HCT116 (cell line): ENCODE results near the gene AUTS2. TPM values are rescaled to one million over a fixed set of nuclear protein-coding genes. Genes with fewer than 3 reads are reported as not detected.

Experiments used
- ATAC-seq: fragments of 200-7000 bp; cut with Tn5 transposase; 2 replicates; pipeline ENCODE4 v1.9.1; 2020; ENCODE audit warnings: mild to moderate bottlenecking, moderate library complexity
- BruUV-seq: library from RNA; stranded (reverse); fragments of 400-500 nt; replicated peaks from 2 replicates; lab custom pipeline; 2021; lab: Mats Ljungman, UMichigan
- CTCF ChIA-PET: fragments of 300-600 bp; sonication (Branson Sonifier 250); formaldehyde crosslinking; loops from one replicate; lab custom pipeline; 2021; ENCODE audit warnings: antibody characterized with exemption; lab: Charles Lee
- POLR2A ChIA-PET: fragments of 300-600, 350-600 bp; sonication (Branson Sonifier 250); formaldehyde crosslinking; loops from one replicate; lab custom pipeline; 2021; ENCODE audit warnings: antibody characterized with exemption; lab: Charles Lee
- RAD21 ChIA-PET, 2 experiments: fragments of 300-600 bp; sonication (Branson Sonifier 250); formaldehyde crosslinking; loops; one replicate each; lab custom pipeline; 2023; ENCODE audit warnings: low total read pairs in 2 of 2; ENCODE audit not compliant: uncharacterized antibody in 2 of 2, unreplicated experiment in 2 of 2, low non-redundant PET in 1 of 2; lab: Charles Lee
- DNase-seq: peaks from one replicate; pipeline ENCODE4 v3.0.0-alpha.2; 2010; ENCODE audit warnings: low read depth, low spot score
- H2AFZ ChIP-seq: fragments of 200-600 bp; shearing (Covaris generic), sonication (generic); 2 replicates; pipeline ENCODE4 v1.6.1; 2017; ENCODE audit warnings: low read depth, mixed run types, mixed read lengths, antibody characterized with exemption, low read length; ENCODE audit not compliant: poor library complexity, severe bottlenecking
- H3K27ac ChIP-seq: 2 replicates; pipeline ENCODE4 v1.5.1; 2012; ENCODE audit warnings: low read depth, low read length
- H3K27me3 ChIP-seq: fragments of 200-600 bp; sonication (generic); 2 replicates; pipeline ENCODE4 v1.6.1; 2016; ENCODE audit warnings: mixed run types, low read length, mixed read lengths; ENCODE audit not compliant: insufficient read depth
- H3K36me3 ChIP-seq, 2 experiments: fragments of 200-500 bp in 1 of 2; fragments of 200-600 bp in 1 of 2; sonication (Bioruptor generic) in 1 of 2; sonication (generic) in 1 of 2; 2 replicates each; pipeline versions ENCODE4 v1.5.1 to v1.6.1; 2014 to 2016; ENCODE audit warnings: low read length in 2 of 2, inconsistent platforms in 1 of 2, mixed read lengths in 1 of 2, mixed run types in 1 of 2; ENCODE audit not compliant: insufficient read depth in 2 of 2, control insufficient read depth in 1 of 2
- H3K4me1 ChIP-seq, 2 experiments: fragments of 200-600 bp in 1 of 2; sonication (generic) in 1 of 2; 2 replicates each; pipeline versions ENCODE4 v1.5.1 to v1.6.1; 2012 to 2017; ENCODE audit warnings: low read length in 2 of 2, inconsistent platforms in 1 of 2, mild to moderate bottlenecking in 1 of 2, mixed read lengths in 1 of 2, mixed run types in 1 of 2, moderate library complexity in 1 of 2; ENCODE audit not compliant: insufficient read depth in 2 of 2, control insufficient read depth in 1 of 2
- H3K4me2 ChIP-seq: fragments of 200-600 bp; sonication (generic); 2 replicates; pipeline ENCODE4 v1.6.1; 2017; ENCODE audit warnings: mixed run types, low read length, mixed read lengths
- H3K4me3 ChIP-seq, 2 experiments: fragments of 200-600 bp in 1 of 2; sonication (generic) in 1 of 2; replicated peaks in 1 of 2; 2 replicates each; pipeline ENCODE4 v1.5.1; 2011 to 2016; ENCODE audit warnings: low read length in 2 of 2, control low read depth in 1 of 2, low read depth in 1 of 2, mild to moderate bottlenecking in 1 of 2, mixed read lengths in 1 of 2, mixed run types in 1 of 2
- H3K79me2 ChIP-seq: fragments of 200-600 bp; sonication (generic); 2 replicates; pipeline ENCODE4 v1.6.1; 2017; ENCODE audit warnings: mild to moderate bottlenecking, mixed run types, low read length, moderate library complexity, mixed read lengths; ENCODE audit not compliant: insufficient read depth
- H3K9ac ChIP-seq: fragments of 200-600 bp; sonication (generic); 2 replicates; pipeline ENCODE4 v1.6.1; 2016; ENCODE audit warnings: low read length, mixed read lengths
- H3K9me2 ChIP-seq: fragments of 200-600 bp; sonication (generic), shearing (Covaris generic); 2 replicates; pipeline ENCODE4 v1.6.1; 2017; ENCODE audit warnings: mixed run types, mild to moderate bottlenecking, moderate library complexity; ENCODE audit not compliant: insufficient read depth
- H3K9me3 ChIP-seq, 2 experiments: fragments of 200-500 bp in 1 of 2; fragments of 200-600 bp in 1 of 2; sonication (Bioruptor generic) in 1 of 2; sonication (generic) in 1 of 2; 2 replicates each; pipeline ENCODE4 v1.6.1; 2014 to 2017; ENCODE audit warnings: low read length in 2 of 2, mixed read lengths in 2 of 2, inconsistent platforms in 1 of 2, low read depth in 1 of 2, mild to moderate bottlenecking in 1 of 2, mixed run types in 1 of 2, moderate library complexity in 1 of 2; ENCODE audit not compliant: control insufficient read depth in 1 of 2, insufficient read depth in 1 of 2
- H4K20me1 ChIP-seq: fragments of 200-600 bp; sonication (generic), shearing (Covaris generic); 2 replicates; pipeline ENCODE4 v1.6.1; 2017; ENCODE audit warnings: mixed run types, mild to moderate bottlenecking, moderate library complexity; ENCODE audit not compliant: insufficient read depth
- CEBPB ChIP-seq: IDR thresholded peaks from 2 replicates; pipeline ENCODE4 v1.6.1; 2012; ENCODE audit warnings: low read depth
- EZH2 ChIP-seq: fragments of 200-600 bp; sonication (generic); IDR thresholded peaks from 2 replicates; pipeline ENCODE4 v1.6.1; 2017; ENCODE audit warnings: antibody characterized with exemption, mixed run types
- EZH2phosphoT487 ChIP-seq: fragments of 200-600 bp; IDR thresholded peaks from 2 replicates; pipeline ENCODE4 v1.6.1; 2018; ENCODE audit warnings: antibody characterized with exemption, borderline replicate concordance
- SIN3A ChIP-seq: IDR thresholded peaks from 2 replicates; pipeline ENCODE4 v1.6.1; 2012; ENCODE audit warnings: low read depth
- SRF ChIP-seq: IDR thresholded peaks from 2 replicates; pipeline ENCODE4 v1.6.1; 2012; ENCODE audit warnings: low read depth
- ZBTB33 ChIP-seq: IDR thresholded peaks from 2 replicates; pipeline ENCODE4 v1.6.1; 2011; ENCODE audit warnings: mild to moderate bottlenecking, low read length, moderate library complexity; ENCODE audit not compliant: insufficient replicate concordance; ENCODE audit errors: extremely low read depth
- intact Hi-C: fragments of 100-400 bp; cut with micrococcal nuclease; formaldehyde crosslinking; loops from 2 replicates; pipeline ENCODE4 v1.10.0; 2022
- total RNA-seq: library from RNA; stranded (reverse); gene quantifications from one replicate; pipeline ENCODE4 v1.2.1, GENCODE V29; 2021; ENCODE audit not compliant: unreplicated experiment
- TF ChIP-seq, protein P1 (sequence below): IDR thresholded peaks from 2 replicates; pipeline ENCODE4 v1.6.1; 2012; ENCODE audit warnings: low read depth

The AUTS2 gene
- total RNA-seq, 1 experiment from 2014 or later = 0.93 TPM

DNA sequence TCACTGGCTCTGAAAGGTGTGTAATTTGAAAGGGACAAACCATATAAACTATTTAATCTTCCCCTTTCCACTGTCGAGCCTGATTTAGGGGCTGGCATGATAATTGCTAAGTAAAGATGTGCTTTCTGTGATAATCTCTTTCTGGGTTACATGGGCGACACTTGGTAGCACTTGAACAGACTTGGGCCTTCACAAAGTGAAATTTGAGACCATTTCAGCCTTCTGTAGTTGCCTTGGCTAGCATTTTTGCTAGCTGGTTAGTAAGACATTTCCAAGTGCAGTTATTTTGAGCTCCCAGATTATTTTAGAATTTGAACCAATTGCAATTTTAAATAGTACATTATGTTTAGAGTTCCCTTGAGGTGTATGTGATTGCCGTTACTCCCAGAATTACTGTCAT, 1101.0 kb downstream of the AUTS2 start:
- TF ChIP-seq EZH2 = no peak
- no peak for TF ChIP-seq SIN3A
- no peak for TF ChIP-seq SRF
- TF ChIP-seq, all 23 proteins: peak for 0
- H2AFZ ChIP-seq = no peak overlapping the region
- H3K79me2 ChIP-seq = no peaks in the 10 kb centered on the region
- H3K27me3 ChIP-seq = no peaks in the 10 kb centered on the region
- H3K4me3 ChIP-seq = no peak overlapping the region
- peaks cover 0 to 18% of the 10 kb centered on the region in 2 experiments; a peak in 2 of 4 replicates for H3K9me3 ChIP-seq
- no peaks in the 10 kb centered on the region for H3K9me2 ChIP-seq
- ATAC-seq = no peak
- RAD21 ChIA-PET = no interaction called here
- no peaks in the 10 kb centered on the region for H4K20me1 ChIP-seq
- DNase-seq = no peak
- intact Hi-C loops = no loop called here
- BruUV-seq = no TSS peak
- H3K9ac ChIP-seq = no peak overlapping the region
- POLR2A ChIA-PET = no interaction called here
- H3K4me2 ChIP-seq = no peak overlapping the region
- H3K36me3 ChIP-seq = no peaks in the 10 kb centered on the region
- CTCF ChIA-PET = no interaction called here
- H3K4me1 ChIP-seq = no peaks in the 10 kb centered on the region
- H3K27ac ChIP-seq = no peak overlapping the region

GRCh38 chr7:70700055-70700940, 1102.0 kb downstream of the AUTS2 start:
- Histone ChIP-seq H3K9me2 (no peaks in the 10 kb centered on the region), H3K9ac (no peak overlapping the region), H3K4me1 (no peaks in the 10 kb centered on the region), H4K20me1 (no peaks in the 10 kb centered on the region), H3K9me3 (peaks cover 0 to 18% of the 10 kb centered on the region in 2 experiments; a peak in 2 of 4 replicates), H3K4me3 (no peak overlapping the region), H3K36me3 (no peaks in the 10 kb centered on the region), H3K79me2 (no peaks in the 10 kb centered on the region), H3K4me2 (no peak overlapping the region), H3K27me3 (no peaks in the 10 kb centered on the region), H3K27ac (no peak overlapping the region), H2AFZ (no peak overlapping the region)
- POLR2A ChIA-PET = no interaction called here
- TF ChIP-seq ZBTB33 (no peak), CEBPB (no peak), SIN3A (no peak), EZH2phosphoT487 (no peak)
- TF ChIP-seq, protein P1, sequence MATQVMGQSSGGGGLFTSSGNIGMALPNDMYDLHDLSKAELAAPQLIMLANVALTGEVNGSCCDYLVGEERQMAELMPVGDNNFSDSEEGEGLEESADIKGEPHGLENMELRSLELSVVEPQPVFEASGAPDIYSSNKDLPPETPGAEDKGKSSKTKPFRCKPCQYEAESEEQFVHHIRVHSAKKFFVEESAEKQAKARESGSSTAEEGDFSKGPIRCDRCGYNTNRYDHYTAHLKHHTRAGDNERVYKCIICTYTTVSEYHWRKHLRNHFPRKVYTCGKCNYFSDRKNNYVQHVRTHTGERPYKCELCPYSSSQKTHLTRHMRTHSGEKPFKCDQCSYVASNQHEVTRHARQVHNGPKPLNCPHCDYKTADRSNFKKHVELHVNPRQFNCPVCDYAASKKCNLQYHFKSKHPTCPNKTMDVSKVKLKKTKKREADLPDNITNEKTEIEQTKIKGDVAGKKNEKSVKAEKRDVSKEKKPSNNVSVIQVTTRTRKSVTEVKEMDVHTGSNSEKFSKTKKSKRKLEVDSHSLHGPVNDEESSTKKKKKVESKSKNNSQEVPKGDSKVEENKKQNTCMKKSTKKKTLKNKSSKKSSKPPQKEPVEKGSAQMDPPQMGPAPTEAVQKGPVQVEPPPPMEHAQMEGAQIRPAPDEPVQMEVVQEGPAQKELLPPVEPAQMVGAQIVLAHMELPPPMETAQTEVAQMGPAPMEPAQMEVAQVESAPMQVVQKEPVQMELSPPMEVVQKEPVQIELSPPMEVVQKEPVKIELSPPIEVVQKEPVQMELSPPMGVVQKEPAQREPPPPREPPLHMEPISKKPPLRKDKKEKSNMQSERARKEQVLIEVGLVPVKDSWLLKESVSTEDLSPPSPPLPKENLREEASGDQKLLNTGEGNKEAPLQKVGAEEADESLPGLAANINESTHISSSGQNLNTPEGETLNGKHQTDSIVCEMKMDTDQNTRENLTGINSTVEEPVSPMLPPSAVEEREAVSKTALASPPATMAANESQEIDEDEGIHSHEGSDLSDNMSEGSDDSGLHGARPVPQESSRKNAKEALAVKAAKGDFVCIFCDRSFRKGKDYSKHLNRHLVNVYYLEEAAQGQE = no peak
- intact Hi-C loops = no loop called here
- no peak for DNase-seq
- no peak for ATAC-seq
- no TSS peak for BruUV-seq
- CTCF ChIA-PET = no interaction called here
- RAD21 ChIA-PET = no interaction called here
